Choroid plexus epithelial cell (primary cell): Measurements from ENCODE around the gene GLIS2.
"Not testable (repeated sequence)": the region's sequence is repeated elsewhere in the genome, so short reads cannot be mapped to it uniquely, and the experiment has no call there.

Experiments
- DNase-seq: peaks from one replicate; pipeline ENCODE4 v3.0.0-alpha.2; 2010; ENCODE audit warnings: low read depth
- H3K4me3 ChIP-seq: 2 replicates; pipeline ENCODE4 v1.5.1; 2011; ENCODE audit warnings: low read depth, mild to moderate bottlenecking, control low read depth, low read length, moderate library complexity
- CTCF ChIP-seq: conservative IDR thresholded peaks from 2 replicates; pipeline ENCODE4 v1.5.1; 2011; ENCODE audit warnings: low read depth, mild to moderate bottlenecking, control low read depth, inconsistent platforms, low read length, moderate library complexity

The GLIS2 gene

DNA sequence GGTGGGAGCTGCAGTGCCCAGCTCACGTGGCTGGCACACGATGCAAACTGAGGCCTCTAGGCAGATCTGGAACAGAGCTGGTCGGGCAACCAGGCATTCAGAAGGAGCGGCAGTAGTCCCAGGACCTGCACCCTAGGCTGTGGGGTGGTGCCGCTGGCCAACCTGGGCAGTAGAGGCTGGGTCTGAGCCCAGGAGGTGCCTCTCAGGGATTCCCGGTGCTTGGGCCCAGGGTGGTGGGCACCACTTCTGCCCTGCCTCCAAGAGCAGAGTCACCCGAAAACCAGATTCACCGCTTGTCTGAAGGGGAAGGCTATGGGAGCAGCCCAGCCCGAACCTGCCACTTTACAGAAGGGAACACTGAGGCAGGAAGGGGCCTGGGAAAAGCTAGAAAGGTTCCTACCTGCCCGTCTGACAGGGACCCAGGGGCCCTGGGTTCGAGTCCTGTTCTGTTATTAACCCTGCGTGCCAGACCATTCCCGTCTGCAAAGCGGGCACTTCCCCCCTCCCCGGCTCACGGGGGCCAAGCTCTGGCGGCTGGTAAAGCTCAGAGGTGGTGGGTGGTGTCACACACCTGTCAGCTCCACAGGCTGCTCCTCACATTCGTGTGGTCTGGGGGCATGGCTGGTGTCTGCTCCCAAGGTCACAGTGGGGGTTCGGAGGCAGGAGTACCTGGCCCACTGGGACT is 16.9 kb downstream of the GLIS2 start:
- TF ChIP-seq CTCF = no peak
- DNase-seq = no peak
- no peak overlapping the region for H3K4me3 ChIP-seq

GRCh38 chr16:4333308-4333638 is 17.4 kb downstream of the GLIS2 start:
- H3K4me3 ChIP-seq = no peak overlapping the region
- no peak for DNase-seq
- TF ChIP-seq CTCF = no peak

- not testable (repeated sequence) for H3K4me3 ChIP-seq, DNase-seq
These were observed 17.8 kb downstream of the GLIS2 start for GRCh38 chr16:4333714-4334113.

- no peak overlapping the region for H3K4me3 ChIP-seq
These were observed 19.0 kb downstream of the GLIS2 start for GRCh38 chr16:4334724-4335495.

GRCh38 chr16:4336701-4337539 is 21.1 kb downstream of the GLIS2 start:
- no peak for DNase-seq
- TF ChIP-seq CTCF = no peak
- H3K4me3 ChIP-seq = no peak overlapping the region

More at GRCh38 chr16:4334724-4335495, 19.0 kb downstream of the GLIS2 start:
- no peak for TF ChIP-seq CTCF
- DNase-seq = no peak

- no peak overlapping the region for H3K4me3 ChIP-seq
- no peak for DNase-seq
- no peak for TF ChIP-seq CTCF
These were observed 21.7 kb downstream of the GLIS2 start for GRCh38 chr16:4337540-4338088.

- no peak overlapping the region for H3K4me3 ChIP-seq
- no peak for DNase-seq
- TF ChIP-seq CTCF = no peak
These were observed 22.3 kb downstream of the GLIS2 start for GRCh38 chr16:4338125-4338582.
